ENCODE measurements around the gene ABCB11. TPM values are rescaled to one million over a fixed set of nuclear protein-coding genes. Genes with fewer than 3 reads are reported as not detected.

Gene ABCB11
- total and polyA plus RNA-seq, 2 of the 4 experiments (the other 2 are of a cell fraction): not detected

DNA sequence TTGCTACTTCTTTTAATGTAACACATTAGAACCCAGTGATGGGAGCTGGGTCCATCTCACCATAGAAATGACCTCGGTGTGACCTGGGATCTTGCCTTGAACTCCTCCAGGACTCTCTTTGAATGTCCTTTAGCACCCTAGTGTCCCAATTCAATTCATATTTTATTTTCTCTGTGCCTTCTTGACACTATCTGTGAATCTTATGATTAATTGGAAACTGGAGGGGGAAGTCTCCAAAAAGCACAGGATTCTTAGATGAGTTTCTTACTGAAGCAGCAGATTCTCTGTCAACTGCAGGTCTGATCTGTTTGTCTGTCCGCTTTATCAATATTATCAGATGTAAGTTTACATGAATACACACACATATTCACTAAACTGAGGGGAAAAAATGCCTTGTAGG, 38.7 kb upstream of the ABCB11 start:
- Histone ChIP-seq H4K20me1 (ENCODE audit: insufficient read depth, low read length) (no peaks in the 10 kb centered on the region), H4K91ac (ENCODE audit: insufficient read depth, low read depth, low read length) (no peak overlapping the region), H4K8ac (ENCODE audit: low read depth in 2 of 2, low read length in 2 of 2) (no peak overlapping the region), H3K4ac (ENCODE audit: low read depth, low read length) (no peak overlapping the region), H2BK120ac (ENCODE audit: low read depth, low read length) (no peak overlapping the region), H3K9me3 (ENCODE audit: control insufficient read depth, insufficient read depth, low read length) (0 out of 2 replicates have a peak, but pooled peaks cover 2% of the 10 kb centered on the region), H3K14ac (replicated peaks; ENCODE audit: low read depth, low read length) (no peak overlapping the region), H2BK5ac (ENCODE audit: low read depth, low read length, poor library complexity, severe bottlenecking) (no peak overlapping the region), H3K27me3 (ENCODE audit: control insufficient read depth, insufficient read depth, low read length) (no peaks in the 10 kb centered on the region), H3K79me1 (ENCODE audit: low read depth in 1 of 2, low read length in 2 of 2) (no peaks in the 10 kb centered on the region), H3K23ac (ENCODE audit: low read depth, low read length) (no peak overlapping the region), H3K27ac (ENCODE audit: insufficient read depth, low read length) (no peak overlapping the region), H2BK15ac (ENCODE audit: low read depth, low read length) (no peak overlapping the region), H4K5ac (ENCODE audit: low read depth, low read length) (no peak overlapping the region), H3K56ac (ENCODE audit: extremely low read depth, insufficient read depth, low read length) (no peak overlapping the region), H3K9ac (ENCODE audit: low read depth, low read length) (no peak overlapping the region), H3K4me3 (ENCODE audit: insufficient read depth, low read depth, low read length) (no peak overlapping the region), H3K4me2 (ENCODE audit: low read depth, low read length) (no peak overlapping the region), H3K36me3 (ENCODE audit: control insufficient read depth, insufficient read depth, low read length) (no peaks in the 10 kb centered on the region), H3K4me1 (ENCODE audit: control insufficient read depth, insufficient read depth, low read length) (no peaks in the 10 kb centered on the region), H2AK9ac (replicated peaks; ENCODE audit: low read depth, low read length, poor library complexity) (no peak overlapping the region), H3K9me1 (ENCODE audit: insufficient read depth, low read length) (no peaks in the 10 kb centered on the region), H2AFZ (replicated peaks; ENCODE audit: low read length, poor library complexity) (no peak overlapping the region), H3K18ac (ENCODE audit: low read depth, low read length) (no peak overlapping the region), H2BK20ac (ENCODE audit: low read depth, low read length) (no peak overlapping the region), H2AK5ac (ENCODE audit: low read depth, low read length) (no peak overlapping the region)
- dilution Hi-C loops (cut with HindIII; ENCODE audit: low sequenced_read_pairs, unreplicated experiment) (no loop called here), in situ Hi-C loops (cut with MboI; ENCODE audit: low sequenced_read_pairs) (no loop called here), intact Hi-C loops (cut with micrococcal nuclease) (no loop called here)
- DNase-seq (no peak), ATAC-seq (ENCODE audit: low read depth) (no peak)
- BruUV-seq (replicated peaks): no TSS peak
- WGBS, 2 experiments (ENCODE audit: extremely low coverage in 2 of 2, insufficient read length in 1 of 2): no CpG with 5 or more reads among the region's 2 CpGs
- ChIA-PET POLR2A (ENCODE audit: unreplicated experiment) (no interaction called here), CTCF (no interaction called here)
- TF ChIP-seq, protein P1, sequence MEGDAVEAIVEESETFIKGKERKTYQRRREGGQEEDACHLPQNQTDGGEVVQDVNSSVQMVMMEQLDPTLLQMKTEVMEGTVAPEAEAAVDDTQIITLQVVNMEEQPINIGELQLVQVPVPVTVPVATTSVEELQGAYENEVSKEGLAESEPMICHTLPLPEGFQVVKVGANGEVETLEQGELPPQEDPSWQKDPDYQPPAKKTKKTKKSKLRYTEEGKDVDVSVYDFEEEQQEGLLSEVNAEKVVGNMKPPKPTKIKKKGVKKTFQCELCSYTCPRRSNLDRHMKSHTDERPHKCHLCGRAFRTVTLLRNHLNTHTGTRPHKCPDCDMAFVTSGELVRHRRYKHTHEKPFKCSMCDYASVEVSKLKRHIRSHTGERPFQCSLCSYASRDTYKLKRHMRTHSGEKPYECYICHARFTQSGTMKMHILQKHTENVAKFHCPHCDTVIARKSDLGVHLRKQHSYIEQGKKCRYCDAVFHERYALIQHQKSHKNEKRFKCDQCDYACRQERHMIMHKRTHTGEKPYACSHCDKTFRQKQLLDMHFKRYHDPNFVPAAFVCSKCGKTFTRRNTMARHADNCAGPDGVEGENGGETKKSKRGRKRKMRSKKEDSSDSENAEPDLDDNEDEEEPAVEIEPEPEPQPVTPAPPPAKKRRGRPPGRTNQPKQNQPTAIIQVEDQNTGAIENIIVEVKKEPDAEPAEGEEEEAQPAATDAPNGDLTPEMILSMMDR (conservative IDR thresholded peaks at IDR 0.05; ENCODE audit: low read depth, low read length): no peak
- no peak for TF ChIP-seq POLR2A (IDR thresholded peaks at IDR 0.05; ENCODE audit: low read depth, low read length)
- no peak for TF ChIP-seq MAZ (IDR thresholded peaks at IDR 0.05; ENCODE audit: borderline replicate concordance, low read depth, low read length)

Measured in IMR-90 (cell line).